ENCODE measurements around the gene LRIT3. TPM values are rescaled to one million over a fixed set of nuclear protein-coding genes. Genes with fewer than 3 reads are reported as not detected.
"Not testable (repeated sequence)": the region's sequence is repeated elsewhere in the genome, so short reads cannot be mapped to it uniquely, and the experiment has no call there.

Gene LRIT3
- total RNA-seq, 8 experiments from 2014 or later = 0.11 to 0.36 (median 0.21) TPM

DNA sequence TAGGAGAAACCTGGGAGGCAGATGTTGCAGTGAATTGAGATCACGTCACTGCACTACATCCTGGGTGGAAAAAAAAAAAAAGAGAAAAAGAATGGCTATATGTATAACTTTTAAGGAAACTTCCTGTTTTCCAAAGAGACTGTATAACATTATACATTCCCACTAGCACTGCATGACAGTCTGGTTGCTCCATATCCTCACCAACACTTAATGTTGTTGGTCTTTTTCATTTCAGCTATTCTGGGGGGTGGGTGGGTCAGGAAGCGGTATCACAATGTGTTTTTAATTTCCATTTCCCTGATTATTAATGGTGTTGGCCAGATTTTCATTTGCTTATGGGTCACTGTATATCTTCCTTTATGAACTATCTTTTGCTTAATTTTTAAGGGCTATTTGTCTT, 13.4 kb downstream of the LRIT3 start:
- Histone ChIP-seq H3K4me1 (replicated peaks in 1 of 2) (no peaks in the 10 kb centered on the region), H3K27ac (no peak overlapping the region), H3K4me3 (no peak overlapping the region)
- in situ Hi-C loops (cut with MboI; ENCODE audit: low pct_unique_long_range_greater_than_20kb in 2 of 9, low sequenced_read_pairs in 9 of 9, unreplicated experiment in 9 of 9) = no loop called here
- WGBS, 10 experiments = 0 to 100% (median 95%) methylated on average over 1 to 2 of the region's 2 CpGs; no CpG with 5 or more reads in 3 of the 10 experiments
- no peak for ATAC-seq (replicated peaks in 6 of 8)

DNA sequence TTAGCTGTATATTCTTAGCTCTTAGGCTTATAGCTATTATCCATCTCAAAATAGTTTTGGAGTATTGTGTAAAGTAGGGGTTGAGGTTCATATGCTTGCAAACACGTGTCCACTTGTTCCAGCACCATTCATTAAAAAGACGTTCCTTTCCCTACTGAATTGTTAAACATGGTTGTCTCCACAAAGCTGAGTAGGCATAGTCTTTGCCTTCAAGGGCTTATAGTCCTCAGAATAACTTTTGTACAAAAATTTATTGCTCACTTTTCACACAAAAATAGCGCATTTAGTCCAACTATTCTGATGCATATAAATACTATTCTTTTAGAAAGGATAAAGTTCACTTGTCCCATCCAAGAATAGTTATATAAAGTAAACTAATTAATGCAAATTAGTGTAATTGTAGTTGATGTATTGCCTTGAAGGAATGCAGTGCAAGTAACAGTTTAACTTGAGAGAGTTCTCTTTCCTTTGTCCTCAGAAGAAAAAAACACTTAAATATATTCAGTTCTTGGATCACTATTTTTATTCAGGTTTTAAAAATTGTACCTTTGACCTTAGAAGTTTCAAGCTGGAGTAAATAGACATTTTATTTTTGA, 14.1 kb downstream of the LRIT3 start:
- Histone ChIP-seq H3K4me3 (no peak overlapping the region), H3K4me1 (replicated peaks in 1 of 2) (no peaks in the 10 kb centered on the region), H3K27ac (no peak overlapping the region)
- ATAC-seq (replicated peaks in 6 of 8) = peak in 5 of 8 experiments; percentile 26 to 71 (median 52)
- 0 to 100% (median 35%) methylated on average over 1 to 3 of the region's 3 CpGs for WGBS, 10 experiments
- in situ Hi-C loops (cut with MboI; ENCODE audit: low pct_unique_long_range_greater_than_20kb in 2 of 9, low sequenced_read_pairs in 9 of 9, unreplicated experiment in 9 of 9) = no loop called here

DNA sequence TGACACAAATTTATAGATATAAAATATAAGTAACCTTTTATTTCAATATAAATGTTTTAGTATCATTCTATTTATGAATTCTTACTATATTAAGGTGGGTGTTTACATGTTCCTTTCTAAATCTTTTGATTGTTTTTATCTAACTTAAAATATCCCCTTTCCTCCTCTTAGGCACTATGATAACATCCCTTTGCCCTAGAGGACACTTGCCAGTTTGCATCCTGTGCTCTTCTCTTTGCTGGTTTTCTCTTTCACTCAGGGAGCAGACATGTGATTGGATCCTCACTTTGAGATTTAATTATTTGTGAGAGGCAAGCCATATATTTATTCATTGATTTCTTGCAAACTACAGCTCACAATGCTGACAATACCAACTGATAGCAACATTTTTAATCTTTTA, 16.2 kb downstream of the LRIT3 start:
- Histone ChIP-seq H3K4me3 (no peak overlapping the region), H3K27ac (no peak overlapping the region), H3K4me1 (replicated peaks in 1 of 2) (no peaks in the 10 kb centered on the region)
- in situ Hi-C loops (cut with MboI; ENCODE audit: low pct_unique_long_range_greater_than_20kb in 2 of 9, low sequenced_read_pairs in 9 of 9, unreplicated experiment in 9 of 9) = no loop called here
- no peak for ATAC-seq (replicated peaks in 6 of 8)

DNA sequence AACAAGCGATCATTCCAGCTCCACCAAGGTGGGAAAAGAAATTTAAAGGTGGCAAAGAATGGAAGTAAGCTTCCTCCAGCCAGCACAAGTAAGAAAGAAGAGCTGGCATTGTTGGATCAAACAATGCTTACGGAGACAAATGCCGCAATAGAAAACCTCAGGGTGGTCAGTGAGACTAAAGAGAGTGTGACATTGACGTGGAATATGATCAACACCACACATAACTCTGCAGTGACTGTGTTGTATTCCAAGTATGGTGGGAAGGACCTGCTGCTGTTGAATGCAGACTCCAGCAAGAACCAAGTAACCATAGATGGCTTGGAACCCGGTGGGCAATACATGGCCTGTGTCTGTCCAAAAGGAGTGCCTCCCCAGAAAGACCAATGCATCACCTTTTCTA, 22.2 kb downstream of the LRIT3 start:
- Histone ChIP-seq H3K4me1 (replicated peaks in 1 of 2) (no peaks in the 10 kb centered on the region), H3K27ac (no peak overlapping the region), H3K4me3 (no peak overlapping the region)
- in situ Hi-C loops (cut with MboI; ENCODE audit: low pct_unique_long_range_greater_than_20kb in 2 of 9, low sequenced_read_pairs in 9 of 9, unreplicated experiment in 9 of 9) = no loop called here
- ATAC-seq (replicated peaks in 6 of 8) = no peak
- WGBS, 10 experiments = 10 to 100% (median 66%) methylated on average over 1 to 4 of the region's 5 CpGs; no CpG with 5 or more reads in 2 of the 10 experiments

DNA sequence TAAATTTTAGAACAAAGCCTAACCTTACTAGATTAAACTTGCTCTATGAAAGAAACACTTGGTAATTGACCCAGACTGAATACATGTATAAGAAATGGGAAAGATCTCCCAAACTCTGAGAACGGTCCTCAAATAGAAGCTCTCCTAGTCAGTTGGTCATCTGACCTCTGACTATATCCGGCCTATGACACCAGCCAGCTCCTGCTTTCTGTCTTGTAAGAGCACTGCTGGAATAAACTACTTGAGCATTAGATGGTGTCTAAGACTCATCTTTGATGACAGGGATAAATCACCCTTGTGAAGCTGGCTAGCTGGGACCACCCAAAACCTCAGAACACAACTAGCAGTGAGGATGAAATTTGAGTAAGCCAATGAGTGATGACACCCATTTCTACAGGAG, 24.2 kb downstream of the LRIT3 start:
- ATAC-seq (replicated peaks in 6 of 8) = no peak
- no peak overlapping the region for H3K4me3 ChIP-seq
- H3K4me1 ChIP-seq (replicated peaks in 1 of 2) = no peaks in the 10 kb centered on the region
- WGBS, 10 experiments = 60 to 100% (median 100%) methylated on average over 1 to 2 of the region's 2 CpGs; no CpG with 5 or more reads in 1 of the 10 experiments
- in situ Hi-C loops (cut with MboI; ENCODE audit: low pct_unique_long_range_greater_than_20kb in 2 of 9, low sequenced_read_pairs in 9 of 9, unreplicated experiment in 9 of 9) = no loop called here
- H3K27ac ChIP-seq = no peak overlapping the region

DNA sequence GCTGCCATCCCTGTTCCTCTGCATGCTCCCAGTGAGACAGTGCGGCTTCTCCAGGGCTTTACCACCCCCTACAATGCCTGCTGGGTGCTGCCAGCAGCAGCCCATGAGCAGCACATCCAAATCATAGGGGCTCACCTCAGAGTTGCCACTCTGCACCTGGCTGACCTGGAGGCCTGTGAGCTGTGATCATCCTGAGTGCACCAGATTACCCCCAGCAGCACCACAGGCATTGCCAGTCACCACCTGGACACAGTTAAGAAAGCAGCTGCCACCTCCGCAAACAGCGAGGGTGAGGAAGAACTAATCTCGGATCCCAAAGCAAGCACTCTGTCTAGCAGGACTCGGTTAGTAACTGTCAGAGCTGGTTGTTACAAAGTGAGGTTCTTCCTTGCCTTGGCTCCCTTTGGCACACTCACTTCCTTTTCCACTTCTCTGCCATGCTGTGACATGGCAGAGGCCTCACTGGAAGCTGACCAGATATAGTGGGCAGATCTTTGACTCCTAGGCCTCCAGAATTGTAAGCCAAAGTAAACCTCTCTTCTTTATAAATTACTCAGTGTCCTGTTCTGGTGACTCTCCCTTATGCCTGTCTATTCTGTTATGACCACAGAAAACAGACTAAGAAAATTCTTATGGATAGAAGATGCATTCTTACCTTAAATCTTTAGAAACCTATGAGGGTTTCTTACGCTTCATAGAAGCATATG, 25.2 kb downstream of the LRIT3 start:
- in situ Hi-C loops (cut with MboI; ENCODE audit: low pct_unique_long_range_greater_than_20kb in 2 of 9, low sequenced_read_pairs in 9 of 9, unreplicated experiment in 9 of 9) = no loop called here
- no peak overlapping the region for H3K4me3 ChIP-seq
- 70 to 100% (median 100%) methylated on average over 1 to 4 of the region's 6 CpGs; no CpG with 5 or more reads in 2 of the 10 experiments for WGBS, 10 experiments
- H3K27ac ChIP-seq = no peak overlapping the region
- ATAC-seq (replicated peaks in 6 of 8) = no peak
- no peaks in the 10 kb centered on the region for H3K4me1 ChIP-seq (replicated peaks in 1 of 2)

DNA sequence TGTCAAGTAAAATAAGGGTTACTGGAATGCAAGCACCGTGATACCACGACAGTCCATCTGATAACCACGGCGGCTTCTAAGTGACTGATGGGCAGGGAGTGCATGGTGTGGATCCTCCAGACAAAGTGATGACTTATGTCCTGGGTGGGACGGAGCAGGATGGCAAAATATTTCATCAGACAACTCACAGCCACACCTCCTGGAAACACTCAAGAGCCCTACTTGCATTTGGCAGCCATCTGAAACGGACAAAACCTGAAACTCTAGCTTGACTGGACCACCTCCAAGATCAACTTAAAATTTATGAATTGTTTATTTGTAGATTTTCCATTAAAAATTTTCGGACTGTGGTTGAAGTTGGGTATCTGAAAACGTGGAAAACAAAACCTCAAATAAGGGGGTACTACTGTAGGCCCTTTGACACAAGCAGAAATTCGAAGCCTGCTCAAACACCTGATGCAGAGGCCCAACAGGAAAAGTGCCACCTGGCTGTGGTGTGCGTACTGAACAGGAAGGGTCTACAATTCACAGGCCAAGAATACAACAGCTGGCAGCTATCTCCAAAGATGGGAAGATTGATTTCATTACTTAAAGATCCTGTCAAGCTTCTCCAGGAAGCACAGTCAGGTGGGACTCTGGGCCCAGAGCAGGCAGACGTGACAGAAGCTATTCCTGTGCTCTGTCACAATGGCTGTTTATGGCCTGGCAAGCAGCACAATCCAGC, 26.0 kb downstream of the LRIT3 start:
- no peak overlapping the region for H3K4me3 ChIP-seq
- no peak overlapping the region for H3K27ac ChIP-seq
- no peaks in the 10 kb centered on the region for H3K4me1 ChIP-seq (replicated peaks in 1 of 2)
- ATAC-seq (replicated peaks in 6 of 8) = peak in 5 of 8 experiments; percentile 18 to 78 (median 45)
- in situ Hi-C loops (cut with MboI; ENCODE audit: low pct_unique_long_range_greater_than_20kb in 2 of 9, low sequenced_read_pairs in 9 of 9, unreplicated experiment in 9 of 9) = no loop called here
- 20 to 80% (median 57%) methylated on average over 2 to 10 of the region's 11 CpGs; no CpG with 5 or more reads in 1 of the 10 experiments for WGBS, 10 experiments

DNA sequence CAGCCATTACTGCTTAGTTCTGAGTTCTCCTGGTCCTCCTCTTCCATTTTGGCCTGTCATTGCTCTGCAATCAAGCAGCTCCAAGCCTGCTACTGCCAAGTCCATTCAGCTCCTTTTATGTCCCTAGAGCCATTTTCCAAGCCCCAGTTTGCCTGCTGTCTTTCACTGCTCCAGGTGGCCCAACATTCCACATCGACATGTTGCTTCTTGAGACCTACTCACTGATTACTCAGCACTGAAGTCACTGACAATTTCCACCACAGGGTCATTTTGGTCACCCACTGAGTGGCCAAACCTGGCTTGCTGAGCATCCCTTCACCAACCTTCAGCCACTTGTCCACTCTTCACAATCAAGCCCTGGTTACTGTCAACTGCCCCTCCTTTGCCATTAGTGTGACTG, 27.2 kb downstream of the LRIT3 start:
- ATAC-seq (replicated peaks in 6 of 8) = no peak
- H3K4me1 ChIP-seq (replicated peaks in 1 of 2) = no peaks in the 10 kb centered on the region
- in situ Hi-C loops (cut with MboI; ENCODE audit: low pct_unique_long_range_greater_than_20kb in 2 of 9, low sequenced_read_pairs in 9 of 9, unreplicated experiment in 9 of 9) = no loop called here
- WGBS, 10 experiments = 63 to 88% (median 80%) methylated on average over 1 of the region's 1 CpG; no CpG with 5 or more reads in 5 of the 10 experiments
- no peak overlapping the region for H3K27ac ChIP-seq
- H3K4me3 ChIP-seq = no peak overlapping the region

DNA sequence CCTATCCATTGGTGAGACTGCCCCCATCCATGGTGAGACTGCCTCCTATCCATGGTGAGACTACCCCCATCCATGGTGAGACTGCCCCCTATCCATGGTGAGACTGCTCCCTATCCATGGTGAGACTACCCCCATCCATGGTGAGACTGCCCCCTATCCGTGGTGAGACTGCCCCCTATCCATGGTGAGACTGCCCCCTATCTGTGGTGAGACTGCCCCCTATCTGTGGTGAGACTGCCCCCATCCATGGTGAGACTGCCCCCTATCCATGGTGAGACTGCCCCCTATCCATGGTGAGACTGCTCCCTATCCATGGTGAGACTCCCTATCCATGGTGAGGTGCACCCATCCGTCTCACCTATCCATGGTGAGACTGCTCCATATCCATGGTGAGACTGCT, 27.6 kb downstream of the LRIT3 start:
- H3K27ac ChIP-seq; H3K4me1 ChIP-seq (replicated peaks in 1 of 2); in situ Hi-C loops (cut with MboI; ENCODE audit: low pct_unique_long_range_greater_than_20kb in 2 of 9, low sequenced_read_pairs in 9 of 9, unreplicated experiment in 9 of 9); ATAC-seq (replicated peaks in 6 of 8); H3K4me3 ChIP-seq: not testable (repeated sequence)
- 100% methylated on average over 1 of the region's 2 CpGs; no CpG with 5 or more reads in 9 of the 10 experiments for WGBS, 10 experiments

DNA sequence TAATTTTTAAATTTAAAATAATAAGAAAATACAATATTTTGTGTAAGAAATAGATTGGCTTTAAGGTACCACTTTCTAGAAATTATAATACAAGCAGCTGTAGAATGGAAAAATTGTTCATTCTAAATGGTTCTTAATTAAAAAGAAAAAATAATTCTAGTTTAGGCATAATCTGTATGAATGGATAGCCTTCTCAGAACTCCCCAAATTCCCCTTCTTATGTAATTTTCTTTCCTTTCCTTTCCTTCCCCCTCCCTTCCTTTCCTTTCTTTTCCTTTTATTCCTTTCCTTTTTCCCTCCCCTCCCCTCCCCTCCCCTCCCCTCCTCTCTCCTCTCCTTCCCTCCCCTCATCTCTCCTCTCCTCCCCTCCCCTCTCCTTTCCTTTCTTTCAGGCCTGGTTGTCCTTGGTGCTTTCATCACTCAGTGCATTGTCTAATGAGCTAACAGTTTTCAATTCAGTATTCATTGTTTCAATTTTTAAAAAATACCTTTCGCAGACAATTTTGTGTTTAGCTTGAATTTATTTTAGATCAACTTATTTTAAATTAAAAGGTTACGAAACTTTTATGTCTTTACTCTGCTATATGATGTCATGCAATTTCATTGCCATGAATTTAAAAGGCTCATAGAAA, 28.8 kb downstream of the LRIT3 start:
- in situ Hi-C loops (cut with MboI; ENCODE audit: low pct_unique_long_range_greater_than_20kb in 2 of 9, low sequenced_read_pairs in 9 of 9, unreplicated experiment in 9 of 9) = no loop called here
- WGBS, 10 experiments = 46 to 100% (median 94%) methylated on average over 1 to 2 of the region's 2 CpGs; no CpG with 5 or more reads in 2 of the 10 experiments
- no peak for ATAC-seq (replicated peaks in 6 of 8)
- H3K4me3 ChIP-seq = no peak overlapping the region
- no peak overlapping the region for H3K27ac ChIP-seq
- H3K4me1 ChIP-seq (replicated peaks in 1 of 2) = no peaks in the 10 kb centered on the region

DNA sequence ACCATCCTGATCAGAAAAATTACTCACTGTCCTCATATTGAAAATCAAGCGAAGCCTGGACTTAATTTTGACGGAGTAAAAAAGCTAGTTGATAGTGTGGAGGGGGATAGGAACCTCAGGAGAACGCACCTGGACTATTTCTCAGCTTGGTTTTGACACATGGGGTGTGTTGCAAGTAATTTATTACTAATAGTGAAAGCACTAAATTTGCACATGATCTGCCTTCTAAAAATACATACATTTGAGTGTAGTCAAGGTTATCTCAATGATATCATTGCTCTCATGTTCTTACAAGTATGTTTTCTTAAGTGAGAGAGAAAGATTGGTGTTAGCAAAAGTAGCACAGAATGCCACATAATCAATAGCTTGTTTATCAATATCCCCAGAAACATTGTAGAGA, 29.5 kb downstream of the LRIT3 start:
- in situ Hi-C loops (cut with MboI; ENCODE audit: low pct_unique_long_range_greater_than_20kb in 2 of 9, low sequenced_read_pairs in 9 of 9, unreplicated experiment in 9 of 9) = no loop called here
- ATAC-seq (replicated peaks in 6 of 8) = no peak
- H3K27ac ChIP-seq = no peak overlapping the region
- 10 to 90% (median 36%) methylated on average over 1 to 3 of the region's 3 CpGs; no CpG with 5 or more reads in 3 of the 10 experiments for WGBS, 10 experiments
- no peaks in the 10 kb centered on the region for H3K4me1 ChIP-seq (replicated peaks in 1 of 2)
- H3K4me3 ChIP-seq = no peak overlapping the region

DNA sequence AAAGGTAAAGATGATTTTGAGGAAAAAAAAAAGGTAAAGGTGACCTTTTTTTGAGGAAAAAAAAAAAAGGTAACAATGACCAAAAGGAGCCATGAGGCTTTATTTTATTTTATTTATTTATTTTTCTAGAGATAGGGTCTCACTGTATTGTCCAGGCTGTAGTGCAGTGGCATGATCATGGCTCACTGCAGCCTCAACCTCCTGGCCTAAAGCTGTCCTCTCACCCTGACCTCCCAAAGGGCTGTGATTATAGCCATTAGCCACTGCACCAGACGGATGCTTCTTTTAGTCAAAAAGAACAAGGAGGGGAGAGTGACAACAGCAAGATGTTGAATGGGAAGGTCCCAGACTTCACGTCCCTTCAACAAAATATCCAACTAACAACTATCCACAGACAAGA, 30.4 kb downstream of the LRIT3 start:
- no peak overlapping the region for H3K27ac ChIP-seq
- H3K4me3 ChIP-seq = no peak overlapping the region
- 40 to 100% (median 81%) methylated on average over 1 to 2 of the region's 2 CpGs; no CpG with 5 or more reads in 3 of the 10 experiments for WGBS, 10 experiments
- in situ Hi-C loops (cut with MboI; ENCODE audit: low pct_unique_long_range_greater_than_20kb in 2 of 9, low sequenced_read_pairs in 9 of 9, unreplicated experiment in 9 of 9) = no loop called here
- no peak for ATAC-seq (replicated peaks in 6 of 8)
- no peaks in the 10 kb centered on the region for H3K4me1 ChIP-seq (replicated peaks in 1 of 2)

DNA sequence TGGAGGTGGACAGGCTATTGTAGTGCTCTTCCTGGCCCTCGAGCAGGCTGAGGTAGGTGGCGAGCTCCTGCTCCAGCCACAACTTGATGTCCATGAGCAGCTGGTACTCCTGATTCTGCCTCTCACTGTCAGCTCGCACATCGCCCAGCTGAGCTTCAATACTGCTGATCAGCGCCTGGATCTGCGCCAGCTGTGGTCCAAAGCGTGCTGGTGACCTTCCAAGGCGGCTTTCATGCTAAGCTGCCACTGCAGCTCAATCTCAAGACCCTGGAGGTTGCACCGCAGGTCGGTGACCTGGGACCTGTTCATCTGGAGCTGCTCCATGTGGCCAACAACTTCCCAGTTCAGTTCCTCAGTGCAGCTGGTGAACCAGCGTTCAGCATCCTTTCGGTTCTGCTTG, 31.2 kb downstream of the LRIT3 start:
- H3K4me3 ChIP-seq = no peak overlapping the region
- in situ Hi-C loops (cut with MboI; ENCODE audit: low pct_unique_long_range_greater_than_20kb in 2 of 9, low sequenced_read_pairs in 9 of 9, unreplicated experiment in 9 of 9) = no loop called here
- no peak for ATAC-seq (replicated peaks in 6 of 8)
- no peak overlapping the region for H3K27ac ChIP-seq
- WGBS, 10 experiments = 8 to 96% (median 63%) methylated on average over 2 to 10 of the region's 12 CpGs; no CpG with 5 or more reads in 3 of the 10 experiments
- no peaks in the 10 kb centered on the region for H3K4me1 ChIP-seq (replicated peaks in 1 of 2)

Data from motor neuron (in vitro differentiated cells).